ENCODE results near the gene HIVEP2. TPM values are rescaled to one million over a fixed set of nuclear protein-coding genes. Genes with fewer than 3 reads are reported as not detected.

Gene HIVEP2
- total and polyA plus RNA-seq, 2 of the 4 experiments (the other 2 are of a cell fraction): 4.3 to 11.3 TPM

DNA sequence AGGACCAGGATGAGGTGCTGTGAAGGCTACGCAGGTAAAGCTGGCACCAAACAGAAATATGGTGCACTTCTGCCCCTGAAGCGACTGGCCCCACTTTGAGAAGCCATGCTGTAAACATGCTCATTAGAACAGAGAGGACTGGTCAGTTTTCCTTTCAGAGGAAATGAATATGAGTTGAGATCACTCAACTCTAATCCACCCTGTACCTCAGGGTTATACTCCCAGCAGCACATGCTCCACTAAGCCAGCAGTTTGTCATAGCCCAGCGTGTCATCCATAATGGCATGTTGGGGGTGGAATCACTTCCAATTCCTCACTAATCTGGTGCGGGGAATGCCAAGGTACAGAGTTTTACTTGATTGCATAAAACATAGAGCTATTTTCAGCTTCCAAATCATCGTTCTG, 98.1 kb downstream of the HIVEP2 start (continued):
- TF ChIP-seq NFE2L2 (IDR thresholded peaks at IDR 0.05; ENCODE audit: low read depth, low read length): no peak

DNA sequence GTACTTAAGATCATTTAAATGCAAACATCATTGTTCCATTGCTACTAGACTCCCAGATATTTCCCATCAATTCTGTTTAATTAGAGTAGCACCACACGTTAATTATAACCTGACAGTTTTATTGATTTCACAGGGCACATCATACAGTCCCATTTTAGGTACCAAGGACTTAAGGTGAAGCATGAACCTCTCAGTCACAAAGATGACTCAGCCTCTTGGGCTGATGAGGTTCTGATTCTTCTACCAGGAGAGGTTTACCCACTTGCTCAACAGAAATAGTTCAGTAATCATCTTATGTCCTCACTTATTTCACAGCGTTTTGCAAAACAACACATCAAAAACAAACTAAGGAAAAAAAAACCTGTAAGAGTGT, 98.5 kb downstream of the HIVEP2 start:
- peak overlapping the region; percentile 52; the same call in 1 of the 2 replicates for H3K56ac ChIP-seq (ENCODE audit: extremely low read depth, insufficient read depth, low read length)
- H2AK9ac ChIP-seq (replicated peaks; ENCODE audit: low read depth, low read length, poor library complexity): no peak overlapping the region
- in situ Hi-C loops (cut with MboI; ENCODE audit: low sequenced_read_pairs) (no loop called here), intact Hi-C loops (cut with micrococcal nuclease) (loop anchor here (5.0 kb wide), 1 partner anchor 81 kb away; no protein-coding TSS in a partner anchor), dilution Hi-C loops (cut with HindIII; ENCODE audit: low sequenced_read_pairs, unreplicated experiment) (no loop called here)
- peaks cover 4% of the 10 kb centered on the region; the same call in 1 of the 2 replicates for H4K20me1 ChIP-seq (ENCODE audit: insufficient read depth, low read length)
- H3K4me1 ChIP-seq (ENCODE audit: control insufficient read depth, insufficient read depth, low read length): peaks cover 22% of the 10 kb centered on the region
- H3K14ac ChIP-seq (replicated peaks; ENCODE audit: low read depth, low read length): peak overlapping the region; percentile 65
- H3K27me3 ChIP-seq (ENCODE audit: control insufficient read depth, insufficient read depth, low read length): no peaks in the 10 kb centered on the region
- H3K79me1 ChIP-seq (ENCODE audit: low read depth in 1 of 2, low read length in 2 of 2): peaks cover 23 to 66% of the 10 kb centered on the region in 2 experiments
- peaks cover 5% of the 10 kb centered on the region for H3K9me1 ChIP-seq (ENCODE audit: insufficient read depth, low read length)
- H4K5ac ChIP-seq (ENCODE audit: low read depth, low read length): peak overlapping the region; percentile 52; the same call in 1 of the 2 replicates
- no peak overlapping the region for H2AFZ ChIP-seq (replicated peaks; ENCODE audit: low read length, poor library complexity)
- peak overlapping the region; percentile 58 for H3K27ac ChIP-seq (ENCODE audit: insufficient read depth, low read length)
- H3K9ac ChIP-seq (ENCODE audit: low read depth, low read length): 0 out of 2 replicates have a peak overlapping the region, but pooled peaks have one; percentile 12
- ChIA-PET POLR2A (ENCODE audit: unreplicated experiment) (no interaction called here), CTCF (no interaction called here)
- H3K4me3 ChIP-seq (ENCODE audit: insufficient read depth, low read depth, low read length): no peak overlapping the region
- peak overlapping the region; percentile 84 for H2BK5ac ChIP-seq (ENCODE audit: low read depth, low read length, poor library complexity, severe bottlenecking)
- H3K23ac ChIP-seq (ENCODE audit: low read depth, low read length): peak overlapping the region; percentile 73; the same call in 1 of the 2 replicates
- H3K18ac ChIP-seq (ENCODE audit: low read depth, low read length): peak overlapping the region; percentile 57; the same call in 1 of the 2 replicates
- ATAC-seq (ENCODE audit: low read depth) (no peak), DNase-seq (peak; percentile 61)
- BruUV-seq (replicated peaks): no TSS peak
- H4K91ac ChIP-seq (ENCODE audit: insufficient read depth, low read depth, low read length): peak overlapping the region; percentile 39; the same call in 1 of the 2 replicates
- peak overlapping the region; percentile 17; the same call in 1 of the 3 replicates for H2BK15ac ChIP-seq (ENCODE audit: low read depth, low read length)
- TF ChIP-seq MAZ (IDR thresholded peaks at IDR 0.05; ENCODE audit: borderline replicate concordance, low read depth, low read length) (no peak), NFE2L2 (IDR thresholded peaks at IDR 0.05; ENCODE audit: low read depth, low read length) (no peak), CHD1 (IDR thresholded peaks at IDR 0.05; ENCODE audit: low read depth, low read length) (no peak), FOS (IDR thresholded peaks at IDR 0.05; ENCODE audit: low read depth, low read length) (no peak; the same call in 1 of the 2 replicates), RAD21 (IDR thresholded peaks at IDR 0.05; ENCODE audit: low read length) (no peak), POLR2A (IDR thresholded peaks at IDR 0.05; ENCODE audit: low read depth, low read length) (no peak)
- peak overlapping the region; percentile 46; the same call in 1 of the 2 replicates for H2AK5ac ChIP-seq (ENCODE audit: low read depth, low read length)
- peak overlapping the region; percentile 3 to 63 for H4K8ac ChIP-seq (ENCODE audit: low read depth in 2 of 2, low read length in 2 of 2)
- H3K9me3 ChIP-seq (ENCODE audit: control insufficient read depth, insufficient read depth, low read length): no peaks in the 10 kb centered on the region
- peak overlapping the region; percentile 67 for H2BK120ac ChIP-seq (ENCODE audit: low read depth, low read length)
- no peaks in the 10 kb centered on the region for H3K36me3 ChIP-seq (ENCODE audit: control insufficient read depth, insufficient read depth, low read length)
- 20% methylated on average over 1 of the region's 2 CpGs; no CpG with 5 or more reads in 1 of the 2 experiments for WGBS, 2 experiments (ENCODE audit: extremely low coverage in 2 of 2, insufficient read length in 1 of 2)
- peak overlapping the region; percentile 79 for H2BK20ac ChIP-seq (ENCODE audit: low read depth, low read length)
- peak overlapping the region; percentile 82 for H3K4ac ChIP-seq (ENCODE audit: low read depth, low read length)
- H3K4me2 ChIP-seq (ENCODE audit: low read depth, low read length): peak overlapping the region; percentile 81
